GM21723 (cell line): ENCODE measurements around the gene RTKN.

Experiments used
- ATAC-seq: cut with Tn5 transposase; IDR thresholded peaks from one replicate; pipeline ENCODE4 v1.9.1; 2021; ENCODE audit warnings: mild to moderate bottlenecking, moderate library complexity; ENCODE audit not compliant: unreplicated experiment

The RTKN gene

DNA sequence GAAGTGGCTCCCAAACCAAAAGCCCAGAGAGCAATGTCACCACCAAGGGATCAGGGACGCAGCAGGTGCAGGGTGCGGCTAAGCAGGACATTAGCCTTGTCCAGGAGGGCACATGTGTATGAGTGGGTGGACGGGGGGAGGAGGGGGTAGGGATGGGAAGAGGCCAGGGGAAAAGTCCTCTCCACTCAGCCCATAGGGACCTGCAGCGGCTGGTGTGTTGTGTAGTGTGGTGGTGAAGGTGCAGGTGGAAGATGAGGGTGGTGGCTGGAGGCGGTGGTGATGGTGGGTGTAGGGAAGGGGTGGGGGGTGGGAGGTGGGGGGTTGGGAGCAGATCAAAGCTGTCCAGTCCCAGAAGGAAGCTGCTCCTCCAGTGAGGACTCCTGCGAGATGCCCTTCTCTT is 24.0 kb downstream of the RTKN start:
- ATAC-seq: no peak

DNA sequence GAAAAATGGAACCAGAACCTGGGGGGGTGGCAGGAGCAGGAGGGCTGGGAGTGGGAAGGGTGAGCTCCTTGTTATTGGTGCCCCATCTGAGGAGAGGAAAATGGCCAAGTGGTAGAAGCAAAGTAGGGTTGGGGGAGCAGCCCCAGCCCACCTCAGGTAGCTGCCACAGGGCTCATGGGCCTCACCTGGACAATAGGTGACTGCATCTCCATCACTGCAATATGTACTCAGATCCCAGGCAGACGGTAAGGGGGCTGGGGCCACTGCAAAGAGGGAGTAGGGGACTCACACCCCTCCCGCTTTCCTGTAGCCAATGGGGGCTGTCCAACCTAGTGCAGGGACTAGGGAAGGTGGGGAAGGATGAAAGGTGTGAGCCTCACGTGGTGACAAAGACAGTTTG is 24.5 kb downstream of the RTKN start:
- no peak for ATAC-seq

- no peak for ATAC-seq
These were observed 25.0 kb downstream of the RTKN start for GRCh38 chr2:74416778-74417177.

- ATAC-seq: no peak
These were observed 25.9 kb downstream of the RTKN start for GRCh38 chr2:74415762-74416395.

GRCh38 chr2:74414881-74415761 is 26.6 kb downstream of the RTKN start:
- no peak for ATAC-seq

- ATAC-seq: no peak
These were observed 27.3 kb downstream of the RTKN start for GRCh38 chr2:74414441-74414840.

GRCh38 chr2:74413001-74413698 is 28.6 kb downstream of the RTKN start:
- no peak for ATAC-seq

- ATAC-seq: no peak
These were observed 34.1 kb downstream of the RTKN start for GRCh38 chr2:74407682-74408081.

DNA sequence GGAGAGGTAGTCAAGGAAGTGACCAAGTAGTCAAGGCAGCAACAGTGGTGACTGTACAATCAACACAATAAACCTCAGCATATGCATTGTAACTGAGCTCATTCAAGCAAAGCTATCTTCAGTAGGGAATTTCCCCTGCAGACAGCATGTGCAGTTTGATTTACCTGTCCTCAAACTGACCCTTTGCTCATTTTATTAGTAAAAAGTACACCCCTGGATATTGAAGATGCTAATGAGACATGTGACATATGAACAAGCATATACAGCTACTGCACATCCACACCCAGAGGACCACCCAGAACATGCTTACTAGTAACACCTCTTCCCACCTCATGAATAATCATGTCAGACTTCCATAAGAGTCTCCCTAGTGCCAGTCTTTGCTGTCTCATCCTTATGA is 35.7 kb downstream of the RTKN start:
- peak; percentile 68 for ATAC-seq

- ATAC-seq: no peak
These were observed 39.8 kb downstream of the RTKN start for GRCh38 chr2:74401891-74402290.

- no peak for ATAC-seq
These were observed 42.0 kb downstream of the RTKN start for GRCh38 chr2:74399785-74400184.

DNA sequence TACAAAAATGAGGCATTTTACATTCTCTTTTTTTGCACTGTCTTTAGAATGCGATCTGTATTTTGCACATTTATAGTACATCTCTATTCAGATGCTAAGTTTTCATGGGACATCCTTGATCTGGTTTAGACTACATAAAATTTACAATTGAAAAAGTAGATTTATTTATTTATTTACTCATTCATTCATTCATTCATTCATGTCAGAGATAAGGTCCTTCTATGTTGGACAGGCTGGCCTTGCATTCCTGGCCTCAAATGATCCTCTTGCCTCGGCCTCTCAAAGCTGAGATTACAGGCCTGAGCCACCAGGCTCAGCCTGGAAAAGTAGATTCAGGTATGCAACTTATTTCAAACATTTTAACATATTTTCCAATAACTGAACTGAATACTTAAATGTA is 45.6 kb downstream of the RTKN start:
- no peak for ATAC-seq

DNA sequence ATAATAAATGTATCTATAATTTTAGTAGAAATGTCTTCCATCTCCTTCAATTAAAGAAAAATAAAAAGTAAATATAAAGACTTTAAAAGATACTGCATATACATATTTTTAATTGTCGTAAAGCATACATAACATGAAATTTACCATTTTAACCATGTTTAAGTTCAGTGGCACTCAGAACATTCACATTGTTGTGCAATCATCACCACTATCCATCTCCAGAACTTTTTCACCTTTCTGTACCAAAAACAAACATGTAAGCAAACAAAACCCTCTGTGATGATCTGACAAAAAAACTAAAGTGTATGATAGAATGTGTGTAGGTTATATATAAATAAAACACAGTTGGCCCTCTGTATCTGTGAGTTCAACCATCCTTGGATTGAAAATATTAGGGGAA is 48.2 kb downstream of the RTKN start:
- no peak for ATAC-seq

DNA sequence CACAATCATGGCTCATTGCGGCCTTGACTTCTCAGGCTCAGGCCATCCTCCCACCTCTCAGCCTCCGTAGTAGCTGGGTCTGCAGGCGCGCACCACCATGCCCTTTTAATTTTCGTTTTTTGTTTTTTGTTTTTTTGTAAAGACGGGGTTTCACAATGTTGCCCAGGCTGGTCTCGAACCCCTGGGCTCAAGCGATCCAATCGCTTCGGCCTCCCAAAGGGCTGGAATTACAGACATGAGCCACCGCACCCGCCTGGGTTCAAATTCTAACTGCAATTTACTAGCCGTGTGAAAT is 49.3 kb downstream of the RTKN start:
- ATAC-seq: no peak

- peak; percentile 70 for ATAC-seq
These were observed 49.9 kb downstream of the RTKN start for GRCh38 chr2:74391580-74392448.

DNA sequence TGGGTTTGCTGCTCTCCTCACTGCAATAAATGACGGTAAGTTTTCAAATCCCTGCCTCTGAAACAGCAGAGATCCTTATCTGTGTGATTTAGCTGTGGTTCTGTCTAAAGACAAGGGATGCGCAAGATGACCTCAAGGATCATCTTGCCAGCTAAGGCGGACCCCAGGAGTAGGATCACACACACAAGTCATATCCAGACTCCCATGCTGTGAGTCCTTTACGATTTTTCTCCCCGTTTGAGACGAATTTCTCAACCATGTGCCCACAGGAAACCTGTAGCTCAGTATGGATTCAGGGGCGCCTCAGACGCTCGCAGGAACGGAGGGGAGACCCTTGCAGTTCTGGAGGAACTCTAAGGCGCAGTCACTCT is 50.5 kb downstream of the RTKN start:
- ATAC-seq: no peak

DNA sequence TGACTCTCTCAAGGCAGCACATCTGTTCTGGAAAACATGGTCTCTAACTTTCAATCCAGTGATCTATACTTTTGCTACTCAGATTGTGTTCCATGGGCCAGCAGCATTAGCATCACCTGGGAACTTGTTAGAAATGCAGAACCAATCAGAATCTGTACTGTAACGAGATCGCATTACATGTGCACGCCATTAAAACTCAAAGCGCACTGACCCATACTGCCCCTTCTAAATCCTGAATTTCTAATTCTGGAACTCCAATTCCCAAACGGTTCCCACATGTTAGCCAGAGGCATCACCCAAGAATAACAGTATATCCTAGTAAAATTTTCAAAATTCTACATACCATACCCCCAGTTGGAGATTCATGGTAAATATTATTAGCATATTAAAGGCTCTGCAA is 51.1 kb downstream of the RTKN start:
- no peak for ATAC-seq

DNA sequence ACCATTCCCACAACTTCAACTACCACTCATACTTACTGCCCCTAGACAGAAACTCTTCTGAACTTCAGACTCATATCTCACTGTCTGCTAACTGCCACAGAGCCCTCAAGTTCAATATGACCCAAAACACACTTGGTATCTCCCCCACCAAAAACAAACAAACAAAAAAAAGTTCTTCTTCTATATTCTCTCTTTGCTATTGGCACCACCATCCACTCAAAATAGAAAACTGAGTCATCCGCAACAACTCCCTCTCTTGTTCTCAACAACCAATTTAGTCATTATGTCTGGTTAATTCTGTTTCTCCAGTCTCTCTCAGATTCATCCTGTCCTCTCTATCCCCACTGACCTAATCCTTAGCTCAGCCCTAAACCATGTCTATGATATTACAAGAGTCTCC is 54.4 kb downstream of the RTKN start:
- no peak for ATAC-seq

DNA sequence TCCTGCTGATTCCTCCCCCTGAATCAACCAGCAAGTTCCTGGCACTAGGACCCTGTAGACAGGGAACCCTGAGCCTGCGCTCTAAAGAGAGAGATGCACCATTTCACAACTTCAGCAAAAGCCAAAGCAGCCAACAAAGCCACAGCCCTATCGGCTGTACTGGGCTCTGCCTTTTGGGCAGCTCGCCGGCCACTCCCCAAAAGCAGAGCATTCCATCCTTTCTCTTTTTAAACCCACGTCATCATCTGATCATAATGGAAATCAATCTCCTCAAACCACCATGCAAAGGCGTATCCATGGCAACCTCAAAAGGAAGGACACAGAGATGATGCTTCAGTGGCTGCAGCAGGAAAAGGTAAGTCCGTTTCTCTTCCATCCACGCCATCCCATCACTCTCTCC is 56.3 kb downstream of the RTKN start:
- no peak for ATAC-seq

- ATAC-seq: no peak
These were observed 57.7 kb downstream of the RTKN start for GRCh38 chr2:74384051-74384450.

DNA sequence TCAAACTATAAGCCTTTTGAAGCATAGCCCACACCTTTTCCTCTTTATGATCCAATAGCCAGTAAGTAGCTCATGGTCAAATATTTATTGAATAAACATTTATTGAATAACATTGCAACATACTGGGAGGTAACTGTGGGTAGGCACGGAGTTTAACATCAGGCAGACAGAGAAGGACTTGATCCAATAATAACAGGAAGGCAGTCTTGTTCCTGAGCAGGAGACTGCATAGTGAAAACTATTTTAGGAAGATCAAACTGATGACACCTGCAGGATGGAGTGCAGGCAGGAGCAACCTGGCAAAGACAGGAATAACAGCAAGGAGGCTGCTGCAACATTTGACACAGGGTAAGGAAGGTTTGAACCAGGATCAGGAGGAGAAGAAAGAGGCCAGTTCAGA is 58.5 kb downstream of the RTKN start:
- no peak for ATAC-seq
